SK-N-MC (cell line): ENCODE data around the gene CDH23.

Experiments used
- DNase-seq: peaks from one replicate; pipeline ENCODE4 v3.0.0-alpha.2; 2011; ENCODE audit warnings: low read depth, low spot score
- H3K27ac ChIP-seq: fragments of 200-600 bp; sonication (generic); 2 replicates; pipeline ENCODE4 v1.5.1; 2016; ENCODE audit warnings: mixed run types
- H3K36me3 ChIP-seq: fragments of 200-600 bp; sonication (generic); 2 replicates; pipeline ENCODE4 v1.6.1; 2017; ENCODE audit warnings: antibody characterized with exemption, low read length, mixed read lengths; ENCODE audit not compliant: insufficient read depth
- H3K4me3 ChIP-seq: fragments of 200-600 bp; sonication (generic); 2 replicates; pipeline ENCODE4 v1.5.1; 2016
- H3K9ac ChIP-seq: fragments of 200-600 bp; sonication (generic); 2 replicates; pipeline ENCODE4 v1.8.0; 2017; ENCODE audit warnings: mixed run types, mixed read lengths; ENCODE audit not compliant: insufficient read length
- H3K9me3 ChIP-seq: fragments of 200-600 bp; sonication (generic); 2 replicates; pipeline ENCODE4 v1.6.1; 2017; ENCODE audit warnings: low read depth, mild to moderate bottlenecking, antibody characterized with exemption, low read length, moderate library complexity, mixed read lengths
- EZH2 ChIP-seq: fragments of 200-600 bp; sonication (generic); IDR thresholded peaks from one replicate; pipeline ENCODE4 v1.6.1; 2017; ENCODE audit warnings: antibody characterized with exemption
- FOXP2 ChIP-seq: optimal IDR thresholded peaks from 2 replicates; pipeline ENCODE3; 2011; ENCODE audit warnings: mild to moderate bottlenecking, moderate library complexity; ENCODE audit not compliant: insufficient read depth; ENCODE audit errors: extremely low read length, control extremely low read depth
- POLR2AphosphoS5 ChIP-seq: IDR thresholded peaks from 2 replicates; pipeline ENCODE4 v1.6.1; 2012; ENCODE audit warnings: mild to moderate bottlenecking, low read depth, low read length, borderline replicate concordance

CDH23 gene

DNA sequence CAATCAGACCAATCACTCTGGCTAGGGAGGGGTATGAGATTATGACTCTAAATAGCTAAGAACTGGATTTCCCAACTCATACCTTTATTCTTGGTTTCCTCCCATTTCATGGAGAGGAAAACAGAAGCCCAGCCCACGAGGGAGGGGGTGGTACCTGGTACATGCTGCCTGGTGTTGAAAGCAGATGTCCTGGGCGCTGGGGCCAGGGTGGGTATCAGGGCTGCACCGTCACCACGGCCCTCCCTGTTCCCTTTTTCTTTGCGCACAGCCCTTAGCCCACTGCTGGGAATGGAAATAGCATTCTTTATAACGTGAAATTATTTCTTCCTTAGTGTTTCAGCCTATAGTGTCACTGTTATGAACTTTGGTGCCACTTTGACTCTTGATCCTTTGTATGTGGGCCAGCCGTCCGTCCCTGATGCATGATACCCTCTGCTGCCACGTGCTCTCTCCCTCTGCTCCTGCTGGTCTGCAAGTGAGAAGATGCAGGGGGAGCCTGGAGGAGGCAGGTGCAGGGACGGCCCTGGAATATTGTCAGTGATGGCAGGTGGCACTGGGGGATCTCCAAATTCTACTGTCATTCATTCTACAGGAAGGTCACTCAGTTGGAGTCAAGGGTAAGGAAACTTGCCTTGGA is 158.5 kb downstream of the CDH23 start:
- Histone ChIP-seq H3K9me3 (no peaks in the 10 kb centered on the region), H3K27ac (no peak overlapping the region)
- DNase-seq: no peak

DNA sequence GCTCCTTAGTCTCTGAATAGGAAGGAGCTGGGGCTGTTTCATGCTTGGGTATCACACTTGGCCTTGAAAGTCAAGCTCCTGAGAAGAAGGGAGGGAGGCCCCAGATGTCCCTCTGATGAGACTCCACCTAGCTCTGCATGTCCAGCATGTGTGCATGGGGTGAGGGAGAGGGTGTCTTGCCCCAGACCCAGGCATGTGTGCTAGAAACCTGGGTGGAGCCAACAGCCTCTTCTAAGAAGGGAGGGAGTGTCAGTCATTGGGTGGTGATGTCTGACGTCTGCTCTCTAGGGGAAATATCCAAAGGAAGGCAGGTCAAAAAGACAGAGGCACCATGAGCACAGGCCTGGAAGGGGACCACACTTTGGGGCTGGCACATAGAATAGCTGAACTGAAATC is 159.0 kb downstream of the CDH23 start:
- no peak for DNase-seq
- TF ChIP-seq EZH2 (no peak), FOXP2 (no peak), POLR2AphosphoS5 (no peak)
- no peaks in the 10 kb centered on the region for H3K36me3 ChIP-seq
- no peaks in the 10 kb centered on the region for H3K9me3 ChIP-seq
- no peak overlapping the region for H3K9ac ChIP-seq
- H3K27ac ChIP-seq: no peak overlapping the region
- no peak overlapping the region for H3K4me3 ChIP-seq

More for the DNA sequence above, 158.5 kb downstream of the CDH23 start:
- Histone ChIP-seq H3K36me3 (no peaks in the 10 kb centered on the region), H3K4me3 (no peak overlapping the region), H3K9ac (no peak overlapping the region)
- no peak for TF ChIP-seq FOXP2
- TF ChIP-seq POLR2AphosphoS5: no peak
- no peak for TF ChIP-seq EZH2

DNA sequence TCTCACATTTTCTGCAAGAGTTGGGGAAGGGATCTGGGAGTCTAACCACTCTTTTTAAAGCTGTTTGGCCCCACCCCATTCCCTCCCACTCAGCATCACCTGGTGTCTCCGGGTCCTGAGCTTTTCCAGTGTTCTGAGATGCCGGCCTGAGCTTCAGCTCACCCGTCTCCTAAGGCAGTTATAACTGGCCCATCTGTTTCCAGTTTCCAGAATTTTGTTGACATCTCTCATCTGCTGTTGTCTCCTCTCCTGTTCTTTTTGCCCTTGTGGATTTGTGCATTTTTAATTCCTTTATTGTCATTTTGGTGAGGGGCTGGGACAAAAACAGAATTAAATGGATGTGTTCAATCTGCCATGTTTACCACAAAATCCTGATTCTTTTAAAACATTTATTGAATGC is 162.3 kb downstream of the CDH23 start:
- H3K9me3 ChIP-seq: no peaks in the 10 kb centered on the region
- no peak overlapping the region for H3K27ac ChIP-seq
- DNase-seq: no peak
- no peak overlapping the region for H3K9ac ChIP-seq
- TF ChIP-seq POLR2AphosphoS5 (no peak), FOXP2 (no peak), EZH2 (no peak)
- H3K4me3 ChIP-seq: no peak overlapping the region
- H3K36me3 ChIP-seq: no peaks in the 10 kb centered on the region

DNA sequence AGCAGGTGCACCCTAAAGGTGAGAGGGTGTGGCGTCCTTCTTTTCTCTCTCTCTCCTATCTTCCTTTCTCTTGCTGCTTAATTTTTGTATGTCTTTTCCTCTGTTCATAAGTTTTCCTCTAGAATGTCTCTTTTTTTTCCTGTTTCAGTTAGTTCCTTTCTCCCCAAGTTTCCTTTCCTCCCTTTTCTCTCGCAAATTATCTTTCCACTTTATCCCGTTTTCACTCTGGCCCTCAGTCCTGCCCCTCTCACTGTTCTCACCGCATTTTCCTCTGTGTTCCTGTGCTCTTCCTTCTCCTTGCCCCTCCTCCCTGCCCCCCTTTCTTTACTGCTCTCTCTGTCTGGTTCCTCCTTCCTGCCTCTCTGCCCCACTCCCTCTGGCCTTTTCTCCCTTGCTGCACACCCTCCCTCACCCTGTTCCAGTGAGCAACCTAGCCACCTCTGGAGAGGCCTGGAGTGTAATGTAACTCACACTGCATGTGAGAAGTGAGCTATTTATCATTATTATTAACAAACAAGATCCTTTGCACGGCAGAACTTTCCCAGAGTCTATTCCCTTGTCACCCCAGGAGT is 164.4 kb downstream of the CDH23 start:
- no peak for DNase-seq
- Histone ChIP-seq H3K4me3 (no peak overlapping the region), H3K27ac (no peak overlapping the region), H3K9ac (no peak overlapping the region), H3K9me3 (no peaks in the 10 kb centered on the region), H3K36me3 (no peaks in the 10 kb centered on the region)
- TF ChIP-seq POLR2AphosphoS5 (no peak), FOXP2 (no peak)

DNA sequence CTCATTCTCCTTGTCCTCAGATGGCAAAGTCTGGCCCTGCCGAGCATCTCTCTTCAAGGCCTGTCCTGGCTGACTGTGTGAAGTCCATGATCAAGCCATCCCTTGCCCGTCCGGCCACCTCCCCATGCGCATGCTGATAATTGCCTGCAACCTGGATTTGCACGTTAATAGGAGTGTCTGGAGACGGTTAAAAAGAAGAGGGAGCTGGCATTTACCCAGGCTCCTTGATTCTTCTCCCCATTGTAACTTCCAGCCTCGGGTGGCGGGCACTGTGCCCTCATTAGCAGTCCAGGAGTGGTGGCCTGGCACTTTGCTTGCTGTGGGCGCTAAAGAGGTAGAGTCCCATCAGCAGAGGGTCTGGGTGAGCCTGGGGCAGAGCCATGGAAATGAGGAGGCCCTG is 165.5 kb downstream of the CDH23 start:
- Histone ChIP-seq H3K9ac (no peak overlapping the region), H3K9me3 (no peaks in the 10 kb centered on the region), H3K27ac (no peak overlapping the region), H3K4me3 (no peak overlapping the region), H3K36me3 (no peaks in the 10 kb centered on the region)
- no peak for TF ChIP-seq EZH2
- TF ChIP-seq POLR2AphosphoS5: no peak
- TF ChIP-seq FOXP2: no peak
- DNase-seq: no peak

DNA sequence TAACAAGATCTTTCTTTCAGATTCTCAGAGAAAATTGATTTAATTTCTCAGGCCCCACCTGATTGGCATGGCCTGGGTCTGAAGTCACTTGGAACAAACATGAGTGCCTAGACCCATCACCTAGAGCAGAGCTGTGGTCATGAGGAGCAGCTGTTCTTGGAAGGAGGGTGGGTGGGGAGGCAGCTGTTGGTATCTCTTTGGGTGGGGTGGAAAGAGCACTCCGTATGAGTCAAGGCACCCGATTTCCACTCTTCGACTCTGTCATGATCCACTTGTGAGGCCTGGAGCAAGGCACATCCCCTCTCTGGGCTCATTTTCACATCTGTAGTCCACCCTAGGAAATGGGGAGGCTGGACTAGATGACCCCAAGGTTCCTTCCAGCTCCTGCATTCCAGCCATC is 166.2 kb downstream of the CDH23 start:
- TF ChIP-seq FOXP2 (no peak), EZH2 (no peak), POLR2AphosphoS5 (no peak)
- Histone ChIP-seq H3K4me3 (no peak overlapping the region), H3K9ac (no peak overlapping the region), H3K27ac (no peak overlapping the region), H3K36me3 (no peaks in the 10 kb centered on the region), H3K9me3 (no peaks in the 10 kb centered on the region)
- no peak for DNase-seq

DNA sequence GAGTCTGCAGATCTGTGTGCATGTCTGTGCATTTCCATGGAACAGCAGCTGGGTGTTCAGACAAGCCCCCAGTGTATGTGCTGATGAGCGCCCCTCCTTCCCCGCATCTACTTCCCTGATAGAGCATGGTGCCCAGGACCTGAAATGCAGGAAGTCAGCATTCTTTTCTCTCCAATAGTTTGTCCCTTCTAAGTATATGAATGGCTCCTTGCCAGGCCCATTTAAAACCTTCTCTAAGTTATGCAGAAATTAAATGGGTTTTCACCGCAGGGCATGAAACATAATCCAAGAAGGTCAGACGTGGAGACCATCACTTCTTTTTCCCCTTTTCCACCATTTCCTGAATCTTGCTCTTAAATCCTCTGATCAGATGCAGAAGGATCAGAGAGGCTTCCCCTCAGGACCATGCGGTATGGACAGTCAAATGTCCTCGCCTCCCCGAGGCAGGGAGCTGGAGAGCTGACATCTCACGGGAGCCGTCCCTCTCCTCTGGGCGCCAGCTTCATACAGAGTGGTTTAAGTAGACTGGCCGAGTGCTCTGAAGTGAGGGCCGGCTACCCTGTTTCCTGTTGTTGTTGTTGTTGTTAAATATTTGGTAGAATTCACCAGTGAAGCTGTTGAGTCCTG is 167.6 kb downstream of the CDH23 start:
- H3K36me3 ChIP-seq: no peaks in the 10 kb centered on the region
- no peaks in the 10 kb centered on the region for H3K9me3 ChIP-seq
- no peak overlapping the region for H3K9ac ChIP-seq
- 0 out of 2 replicates have a peak overlapping the region, but pooled peaks have one; percentile 7 for H3K4me3 ChIP-seq
- TF ChIP-seq POLR2AphosphoS5 (no peak), FOXP2 (no peak), EZH2 (no peak)
- H3K27ac ChIP-seq: peak overlapping the region; percentile 70
- DNase-seq: peak; percentile 18

DNA sequence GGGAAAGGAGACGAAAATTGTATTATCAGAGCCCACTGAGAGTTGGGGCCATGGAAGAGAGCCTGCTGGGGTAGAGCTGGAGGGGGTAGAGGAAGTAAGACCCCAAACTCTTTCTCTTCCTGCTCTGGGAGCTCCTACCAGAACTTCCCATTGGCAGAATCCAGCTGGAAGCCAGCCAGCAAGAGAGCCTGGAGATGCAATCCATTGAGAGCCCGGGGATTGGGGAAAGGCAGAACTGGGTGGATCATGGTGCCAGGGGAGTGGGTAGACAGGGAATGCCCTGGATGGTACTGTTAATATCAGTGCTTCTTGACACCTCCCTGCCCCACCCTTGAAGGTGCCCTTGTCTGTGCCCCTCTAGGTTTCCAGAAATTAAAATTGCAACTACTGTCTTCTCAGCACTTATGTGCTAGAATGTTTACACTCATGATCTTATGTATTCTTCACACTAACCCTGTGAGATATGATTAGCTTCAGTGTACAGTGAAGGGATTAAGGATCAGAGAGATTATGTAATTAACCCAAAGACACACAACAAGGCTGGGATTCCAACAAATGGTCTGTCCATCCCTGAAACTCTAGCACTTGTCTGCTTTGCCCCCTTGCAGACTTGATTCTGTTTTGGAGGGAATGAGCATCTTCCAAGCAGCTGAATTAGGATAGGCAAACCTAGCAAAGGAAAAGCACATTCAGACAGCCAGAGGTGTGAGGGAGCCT is 168.7 kb downstream of the CDH23 start:
- H3K27ac ChIP-seq: no peak overlapping the region
- no peak overlapping the region for H3K9ac ChIP-seq
- no peak overlapping the region for H3K4me3 ChIP-seq
- TF ChIP-seq POLR2AphosphoS5 (no peak), EZH2 (no peak), FOXP2 (no peak)
- DNase-seq: no peak
- no peaks in the 10 kb centered on the region for H3K9me3 ChIP-seq
- no peaks in the 10 kb centered on the region for H3K36me3 ChIP-seq
